A673 (cell line): ENCODE data around the gene CTU2. TPM values are rescaled to one million over a fixed set of nuclear protein-coding genes. Genes with fewer than 3 reads are reported as not detected.
A peak's percentile ranks its signal among the peaks of the same experiment; 100 is the strongest.

Experiments used
- BruUV-seq: library from RNA; stranded (reverse); fragments of 400-500 nt; replicated peaks from 2 replicates; lab custom pipeline; 2021; lab: Mats Ljungman, UMichigan
- CTCF ChIA-PET: fragments of 300-600 bp; sonication (Branson Sonifier 250); formaldehyde crosslinking; loops from one replicate; lab custom pipeline; 2022; ENCODE audit warnings: antibody characterized with exemption; lab: Charles Lee
- POLR2A ChIA-PET: fragments of 300-600 bp; sonication (Branson Sonifier 250); formaldehyde crosslinking; loops from one replicate; lab custom pipeline; 2022; ENCODE audit warnings: antibody characterized with exemption; ENCODE audit not compliant: low non-redundant PET; lab: Charles Lee
- DNase-seq: peaks from one replicate; pipeline ENCODE4 v3.0.0-alpha.2; 2015; ENCODE audit warnings: low spot score
- H3K27ac ChIP-seq: fragments of 200-600 bp; sonication (generic); 2 replicates; pipeline ENCODE4 v1.5.1; 2016; ENCODE audit warnings: mixed run types, low read depth, mild to moderate bottlenecking, mixed read lengths, antibody characterized with exemption, low read length; ENCODE audit not compliant: poor library complexity, severe bottlenecking
- H3K27me3 ChIP-seq: fragments of 200-600 bp; sonication (generic); replicated peaks from 2 replicates; pipeline ENCODE4 v1.6.1; 2017; ENCODE audit warnings: mixed run types, low read depth, mild to moderate bottlenecking, mixed read lengths, antibody characterized with exemption, low read length; ENCODE audit not compliant: insufficient read depth, poor library complexity
- H3K36me3 ChIP-seq: fragments of 200-600 bp; sonication (generic); 2 replicates; pipeline ENCODE4 v1.6.1; 2016; ENCODE audit warnings: mixed run types, mild to moderate bottlenecking, mixed read lengths, antibody characterized with exemption, low read length; ENCODE audit not compliant: insufficient read depth, poor library complexity, severe bottlenecking
- H3K4me1 ChIP-seq: fragments of 200-600 bp; sonication (generic); 2 replicates; pipeline ENCODE4 v1.6.1; 2017; ENCODE audit warnings: mixed run types, mild to moderate bottlenecking, mixed read lengths, antibody characterized with exemption, low read length; ENCODE audit not compliant: insufficient read depth, poor library complexity, severe bottlenecking
- H3K4me3 ChIP-seq: fragments of 200-600 bp; sonication (generic); 2 replicates; pipeline ENCODE4 v1.5.1; 2016; ENCODE audit warnings: low read depth, mixed run types, mild to moderate bottlenecking, mixed read lengths, low read length; ENCODE audit not compliant: poor library complexity, severe bottlenecking
- H3K9me3 ChIP-seq: fragments of 200-600 bp; sonication (generic); 2 replicates; pipeline ENCODE4 v1.6.1; 2016; ENCODE audit warnings: mixed run types, low read depth, mild to moderate bottlenecking, mixed read lengths, antibody characterized with exemption, low read length; ENCODE audit not compliant: poor library complexity, severe bottlenecking
- EZH2 ChIP-seq: fragments of 200-600 bp; sonication (generic); IDR thresholded peaks from 2 replicates; pipeline ENCODE4 v1.6.1; 2017; ENCODE audit warnings: borderline replicate concordance, low read depth, mild to moderate bottlenecking, mixed read lengths, antibody characterized with exemption, low read length; ENCODE audit not compliant: poor library complexity, severe bottlenecking
- intact Hi-C: fragments of 100-400 bp; cut with micrococcal nuclease; formaldehyde crosslinking; loops from one replicate; pipeline ENCODE4 v1.10.0; 2022; ENCODE audit not compliant: unreplicated experiment
- total RNA-seq: library from RNA; stranded (reverse); gene quantifications from 2 replicates; pipeline ENCODE4 v1.2.3, GENCODE V29; 2021
- TF ChIP-seq, protein P1 (sequence below): fragments of 300-800, 200-600 bp; sonication (generic); conservative IDR thresholded peaks from 2 replicates; pipeline ENCODE4 v1.5.1; 2017; ENCODE audit warnings: low read depth, mild to moderate bottlenecking, antibody characterized with exemption, low read length, moderate library complexity, mixed read lengths

Gene CTU2
- total RNA-seq, 1 experiment from 2014 or later: 47.5 TPM

DNA sequence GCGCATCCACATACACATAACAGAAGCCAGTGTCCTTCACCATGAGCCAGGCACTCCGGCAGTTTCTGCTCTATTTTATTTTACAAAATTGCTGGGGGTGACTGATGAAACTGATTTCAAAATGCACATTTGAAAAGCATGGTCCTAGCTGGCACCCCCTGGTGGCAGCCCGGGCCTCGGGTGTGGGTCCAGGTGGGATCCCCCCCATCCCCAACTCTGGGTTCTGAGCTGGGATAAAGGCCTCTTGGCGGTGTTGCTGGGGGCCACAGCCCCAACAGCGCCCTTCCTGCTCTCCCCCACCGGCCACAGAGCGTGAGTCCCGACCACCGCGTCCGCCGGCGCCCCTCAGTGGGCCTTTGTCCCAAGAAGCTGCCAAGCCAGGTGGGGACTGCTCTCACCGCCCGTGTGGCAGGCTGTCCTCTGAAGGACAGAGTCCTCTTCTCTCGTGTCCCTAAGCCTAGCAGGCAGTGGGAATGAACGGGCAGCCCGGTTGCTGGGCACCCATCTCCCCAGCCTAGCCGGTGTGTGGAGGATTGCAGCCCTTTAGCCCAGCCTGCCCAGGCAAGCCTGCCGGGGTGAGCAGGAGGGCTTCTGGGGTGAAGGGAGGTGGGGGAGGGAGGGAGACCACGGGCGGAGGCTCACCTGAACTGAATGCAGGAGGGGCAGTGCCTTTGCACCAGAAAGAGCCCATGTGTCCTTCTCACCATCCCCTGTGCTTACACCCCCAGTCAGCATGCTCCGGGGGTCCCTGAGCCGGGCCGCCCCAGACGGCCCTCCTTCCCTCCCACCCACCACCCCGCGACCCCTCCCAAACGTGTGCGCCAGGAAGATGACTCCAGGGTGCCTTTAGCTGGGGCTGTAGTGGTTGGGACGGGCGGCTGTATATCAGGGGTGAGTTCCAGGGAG, 20.9 kb upstream of the CTU2 start:
- H3K4me3 ChIP-seq: peak overlapping the region; percentile 53
- ChIA-PET CTCF (interaction anchor here (0.5 kb wide), 1 partner anchor 13 kb away, joined by 11 read pairs; no protein-coding TSS in a partner anchor), POLR2A (no interaction called here)
- intact Hi-C loops: no loop called here
- DNase-seq: peak; percentile 52
- H3K9me3 ChIP-seq: no peaks in the 10 kb centered on the region
- no peaks in the 10 kb centered on the region for H3K27me3 ChIP-seq
- H3K36me3 ChIP-seq: no peaks in the 10 kb centered on the region
- no peak overlapping the region for H3K27ac ChIP-seq
- TF ChIP-seq, protein P1, sequence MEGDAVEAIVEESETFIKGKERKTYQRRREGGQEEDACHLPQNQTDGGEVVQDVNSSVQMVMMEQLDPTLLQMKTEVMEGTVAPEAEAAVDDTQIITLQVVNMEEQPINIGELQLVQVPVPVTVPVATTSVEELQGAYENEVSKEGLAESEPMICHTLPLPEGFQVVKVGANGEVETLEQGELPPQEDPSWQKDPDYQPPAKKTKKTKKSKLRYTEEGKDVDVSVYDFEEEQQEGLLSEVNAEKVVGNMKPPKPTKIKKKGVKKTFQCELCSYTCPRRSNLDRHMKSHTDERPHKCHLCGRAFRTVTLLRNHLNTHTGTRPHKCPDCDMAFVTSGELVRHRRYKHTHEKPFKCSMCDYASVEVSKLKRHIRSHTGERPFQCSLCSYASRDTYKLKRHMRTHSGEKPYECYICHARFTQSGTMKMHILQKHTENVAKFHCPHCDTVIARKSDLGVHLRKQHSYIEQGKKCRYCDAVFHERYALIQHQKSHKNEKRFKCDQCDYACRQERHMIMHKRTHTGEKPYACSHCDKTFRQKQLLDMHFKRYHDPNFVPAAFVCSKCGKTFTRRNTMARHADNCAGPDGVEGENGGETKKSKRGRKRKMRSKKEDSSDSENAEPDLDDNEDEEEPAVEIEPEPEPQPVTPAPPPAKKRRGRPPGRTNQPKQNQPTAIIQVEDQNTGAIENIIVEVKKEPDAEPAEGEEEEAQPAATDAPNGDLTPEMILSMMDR: peak; percentile 65
- TF ChIP-seq EZH2: no peak
- no TSS peak for BruUV-seq
- peaks cover 6% of the 10 kb centered on the region for H3K4me1 ChIP-seq

DNA sequence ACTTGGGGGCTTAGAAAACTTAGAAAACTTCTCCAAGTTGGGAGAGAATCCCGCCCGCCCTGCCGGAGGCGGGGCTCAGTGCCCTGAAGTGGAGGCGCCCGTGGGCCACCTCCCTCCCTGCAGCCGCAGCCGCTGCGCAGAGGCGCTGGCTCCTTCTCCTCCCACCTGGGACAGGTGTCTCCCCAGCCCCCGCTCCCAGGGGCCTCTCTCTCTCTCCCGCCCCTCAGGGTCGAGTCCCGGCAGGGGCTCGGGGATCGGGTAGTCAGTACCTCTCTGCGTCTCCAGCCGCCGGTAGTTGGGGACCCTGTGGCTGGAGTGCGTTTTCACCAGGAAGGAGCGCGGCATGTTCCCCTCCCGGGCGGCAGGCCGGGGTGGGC, 20.3 kb upstream of the CTU2 start:
- no TSS peak for BruUV-seq
- no peak for DNase-seq
- H3K27me3 ChIP-seq: no peaks in the 10 kb centered on the region
- H3K4me1 ChIP-seq: peaks cover 6% of the 10 kb centered on the region
- no peaks in the 10 kb centered on the region for H3K9me3 ChIP-seq
- no peak overlapping the region for H3K27ac ChIP-seq
- intact Hi-C loops: no loop called here
- ChIA-PET POLR2A (no interaction called here), CTCF (no interaction called here)
- H3K4me3 ChIP-seq: peak overlapping the region; percentile 53
- TF ChIP-seq, protein P1: no peak
- TF ChIP-seq EZH2: no peak
- H3K36me3 ChIP-seq: no peaks in the 10 kb centered on the region

DNA sequence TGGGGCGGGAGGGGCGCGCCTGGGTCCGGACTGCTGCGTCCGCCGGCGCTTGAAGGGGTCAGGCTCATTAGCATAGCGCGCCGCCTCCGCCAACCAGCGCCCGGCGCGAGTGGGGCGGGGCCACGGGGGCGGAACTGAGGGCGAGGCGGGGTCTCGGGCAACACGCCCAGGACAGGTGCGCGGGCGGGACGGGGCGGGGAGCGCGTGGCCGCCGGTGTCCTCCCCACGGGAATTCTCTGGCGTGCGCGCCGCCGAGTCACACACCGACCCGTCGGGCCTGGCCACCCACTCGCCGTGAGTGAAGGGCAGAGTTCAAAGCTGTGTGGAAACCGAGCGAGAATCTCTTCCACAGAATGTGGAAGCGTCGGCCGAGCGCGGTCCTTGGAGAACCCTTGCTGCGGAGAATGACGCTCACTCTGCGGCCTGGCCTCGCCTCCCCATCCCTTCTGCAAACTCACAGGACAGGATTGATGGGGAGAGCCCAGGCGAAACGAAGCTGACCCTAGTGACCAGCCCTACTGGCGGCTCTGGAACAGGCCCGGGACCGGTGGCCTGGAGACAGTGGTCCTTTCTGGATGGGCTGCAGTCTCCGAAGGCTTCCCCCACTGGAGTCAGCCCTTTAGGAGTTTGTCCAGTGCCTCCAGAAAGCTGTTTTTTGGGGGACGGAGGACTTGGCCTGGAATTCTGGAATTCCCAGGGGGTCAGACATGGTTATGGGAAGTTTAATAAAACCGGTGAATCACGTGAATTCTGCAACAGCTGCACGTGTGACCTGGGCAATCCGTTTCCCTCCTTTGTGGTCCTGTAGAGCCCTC, 19.7 kb upstream of the CTU2 start, which contains the start of gene SNAI3:
TSS of gene SNAI3 (minus strand) at position 69 of the 815 bp plus-strand sequence. CDS start 101 bp downstream, outside the sequence.
- H3K4me3 ChIP-seq: peak within 1 kb of the TSS; percentile 53
- BruUV-seq: no TSS peak
- CTCF ChIA-PET: no interaction called here
- POLR2A ChIA-PET: no interaction called here
- peak; percentile 64 for DNase-seq
- H3K27ac ChIP-seq: no peak within 1 kb of the TSS
- intact Hi-C loops: no loop called here
- no peaks in the 10 kb centered on the region for H3K36me3 ChIP-seq
- H3K4me1 ChIP-seq: peaks cover 6% of the 10 kb centered on the region
- no peak for TF ChIP-seq EZH2
- TF ChIP-seq, protein P1: no peak
- no peaks in the 10 kb centered on the region for H3K27me3 ChIP-seq
- no peaks in the 10 kb centered on the region for H3K9me3 ChIP-seq
